RPMI7951 (cell line): Measurements from ENCODE around the gene PPP4R2. TPM values are rescaled to one million over a fixed set of nuclear protein-coding genes. Genes with fewer than 3 reads are reported as not detected.
A peak's percentile ranks its signal among the peaks of the same experiment; 100 is the strongest.

Experiments used
- DNase-seq: peaks from one replicate; pipeline ENCODE4 v3.0.0-alpha.2; 2012; ENCODE audit warnings: low read depth
- total RNA-seq: library from RNA; depleted of rRNA; stranded (reverse); fragments of >200 nt; shearing (Covaris generic); gene quantifications from 2 replicates; pipeline ENCODE4 v1.2.3, GENCODE V29; 2014; rRNA removed

The PPP4R2 gene
- 58.6 and 74.0 TPM in 2 replicates for total RNA-seq

- peak; percentile 90 for DNase-seq
Measured at GRCh38 chr3:72996473-72997333, at the start of gene PPP4R2. TSS of gene PPP4R2 (plus strand) at chr3:72996811. CDS start at chr3:72997038, 227 bp downstream.

GRCh38 chr3:72947715-72948490 is 48.7 kb upstream of the PPP4R2 start:
- no peak for DNase-seq

- no peak for DNase-seq
Measured at GRCh38 chr3:72949016-72949415, 47.6 kb upstream of the PPP4R2 start.

GRCh38 chr3:72950372-72950771 is 46.2 kb upstream of the PPP4R2 start:
- DNase-seq = no peak

- DNase-seq = no peak
Measured at GRCh38 chr3:72950801-72951200, 45.8 kb upstream of the PPP4R2 start.

GRCh38 chr3:72951259-72951722 is 45.3 kb upstream of the PPP4R2 start:
- DNase-seq = peak; percentile 45

GRCh38 chr3:72953325-72953956 is 43.2 kb upstream of the PPP4R2 start:
- peak; percentile 17 for DNase-seq

- peak; percentile 13 for DNase-seq
Measured at GRCh38 chr3:72957297-72957696, 39.3 kb upstream of the PPP4R2 start.

- no peak for DNase-seq
Measured at GRCh38 chr3:72959336-72959735, 37.3 kb upstream of the PPP4R2 start.

- DNase-seq = peak; percentile 85
Measured at GRCh38 chr3:72960812-72961518, 35.6 kb upstream of the PPP4R2 start.

- DNase-seq = peak; percentile 85
Measured at GRCh38 chr3:72961752-72962151, 34.9 kb upstream of the PPP4R2 start.

GRCh38 chr3:72962317-72962716 is 34.3 kb upstream of the PPP4R2 start:
- no peak for DNase-seq

- DNase-seq = no peak
Measured at GRCh38 chr3:72964633-72965032, 32.0 kb upstream of the PPP4R2 start.

- DNase-seq = no peak
Measured at GRCh38 chr3:72968266-72968664, 28.3 kb upstream of the PPP4R2 start.

GRCh38 chr3:72969766-72970165 is 26.8 kb upstream of the PPP4R2 start:
- peak; percentile 6 for DNase-seq

GRCh38 chr3:72970942-72971341 is 25.7 kb upstream of the PPP4R2 start:
- no peak for DNase-seq

GRCh38 chr3:72972706-72973030 is 23.9 kb upstream of the PPP4R2 start:
- no peak for DNase-seq

- DNase-seq = peak; percentile 51
Measured at GRCh38 chr3:72973031-72973723, 23.4 kb upstream of the PPP4R2 start.

GRCh38 chr3:72973786-72974185 is 22.8 kb upstream of the PPP4R2 start:
- no peak for DNase-seq

GRCh38 chr3:72974956-72975355 is 21.7 kb upstream of the PPP4R2 start:
- no peak for DNase-seq

- DNase-seq = no peak
Measured at GRCh38 chr3:72976281-72976741, 20.3 kb upstream of the PPP4R2 start.
